ENCODE measurements around the gene PLA2G6. TPM values are rescaled to one million over a fixed set of nuclear protein-coding genes. Genes with fewer than 3 reads are reported as not detected.
"Not testable (repeated sequence)": the region's sequence is repeated elsewhere in the genome, so short reads cannot be mapped to it uniquely, and the experiment has no call there.

Gene PLA2G6
- total RNA-seq, 2 donors from 2014 or later: 13.7 to 14.3 TPM

- intact Hi-C loops (cut with DNase I): no loop called here
- no peak for DNase-seq (ENCODE audit: low spot score)
These were observed 6.2 kb downstream of the PLA2G6 start for GRCh38 chr22:38175206-38176118.

- no peak for DNase-seq (ENCODE audit: low spot score)
- intact Hi-C loops (cut with DNase I): no loop called here
These were observed 7.0 kb downstream of the PLA2G6 start for GRCh38 chr22:38174626-38175025.

GRCh38 chr22:38173641-38173906 lies 8.1 kb downstream of the PLA2G6 start:
- intact Hi-C loops (cut with DNase I): no loop called here
- no peak for DNase-seq (ENCODE audit: low spot score)

GRCh38 chr22:38172832-38173640 lies 8.6 kb downstream of the PLA2G6 start:
- intact Hi-C loops (cut with DNase I): no loop called here
- peak; percentile 85 for DNase-seq (ENCODE audit: low spot score)

- intact Hi-C loops (cut with DNase I): no loop called here
- DNase-seq (ENCODE audit: low spot score): no peak
These were observed 9.5 kb downstream of the PLA2G6 start for GRCh38 chr22:38171927-38172831.

- DNase-seq (ENCODE audit: low spot score): no peak
- intact Hi-C loops (cut with DNase I): no loop called here
These were observed 11.2 kb downstream of the PLA2G6 start for GRCh38 chr22:38170469-38170868.

- intact Hi-C loops (cut with DNase I): no loop called here
- no peak for DNase-seq (ENCODE audit: low spot score)
These were observed 12.5 kb downstream of the PLA2G6 start for GRCh38 chr22:38169116-38169515.

- intact Hi-C loops (cut with DNase I): no loop called here
- DNase-seq (ENCODE audit: low spot score): no peak
These were observed 13.6 kb downstream of the PLA2G6 start for GRCh38 chr22:38167988-38168407.

- no peak for DNase-seq (ENCODE audit: low spot score)
- intact Hi-C loops (cut with DNase I): no loop called here
These were observed 15.6 kb downstream of the PLA2G6 start for GRCh38 chr22:38165922-38166593.

GRCh38 chr22:38164551-38164918 lies 17.1 kb downstream of the PLA2G6 start:
- no peak for DNase-seq (ENCODE audit: low spot score)
- intact Hi-C loops (cut with DNase I): no loop called here

GRCh38 chr22:38163844-38164550 lies 17.6 kb downstream of the PLA2G6 start:
- no peak for DNase-seq (ENCODE audit: low spot score)
- intact Hi-C loops (cut with DNase I): no loop called here

GRCh38 chr22:38162881-38163843 lies 18.5 kb downstream of the PLA2G6 start:
- DNase-seq (ENCODE audit: low spot score): no peak
- intact Hi-C loops (cut with DNase I): no loop called here

- DNase-seq (ENCODE audit: low spot score): no peak
- intact Hi-C loops (cut with DNase I): no loop called here
These were observed 25.9 kb downstream of the PLA2G6 start for GRCh38 chr22:38155703-38156102.

GRCh38 chr22:38154563-38154915 lies 27.1 kb downstream of the PLA2G6 start:
- intact Hi-C loops (cut with DNase I): not testable (repeated sequence)

GRCh38 chr22:38153821-38154562 lies 27.6 kb downstream of the PLA2G6 start:
- intact Hi-C loops (cut with DNase I): no loop called here
- no peak for DNase-seq (ENCODE audit: low spot score)

More at GRCh38 chr22:38154563-38154915, 27.1 kb downstream of the PLA2G6 start:
- not testable (repeated sequence) for DNase-seq (ENCODE audit: low spot score)

GRCh38 chr22:38151126-38151500 lies 30.5 kb downstream of the PLA2G6 start:
- DNase-seq (ENCODE audit: low spot score): no peak
- intact Hi-C loops (cut with DNase I): no loop called here

GRCh38 chr22:38148245-38148644 lies 33.4 kb downstream of the PLA2G6 start:
- intact Hi-C loops (cut with DNase I): no loop called here
- no peak for DNase-seq (ENCODE audit: low spot score)
